Heart right ventricle (tissue), 16 donors: ENCODE measurements around the gene MBD3L5. TPM values are rescaled to one million over a fixed set of nuclear protein-coding genes. Genes with fewer than 3 reads are reported as not detected.

Source experiments
- ATAC-seq, 8 donors: fragments of 200-7000 bp; cut with Tn5 transposase; one replicate each; pipeline ENCODE4 v1.9.1; 2020; ENCODE audit warnings: mild to moderate bottlenecking in 8 of 8, moderate library complexity in 8 of 8, moderate number of reproducible peaks in 1 of 8
- DNase-seq, 2 donors: peaks; one replicate each; pipeline ENCODE4 v3.0.0-alpha.2; 2020
- H3K27ac ChIP-seq, 10 donors: fragments of 200-600 bp; sonication (generic) in 2 of 10; one replicate each; pipeline versions ENCODE4 v1.5.0 to v1.8.0; 2020 to 2022; ENCODE audit warnings: mild to moderate bottlenecking in 3 of 10
- H3K27me3 ChIP-seq, 7 donors: fragments of 200-600 bp; one replicate each; pipeline ENCODE4 v1.8.0; 2021 to 2022; ENCODE audit warnings: mild to moderate bottlenecking in 2 of 7
- H3K36me3 ChIP-seq, 9 donors: fragments of 200-600 bp; sonication (generic) in 1 of 9; one replicate each; pipeline versions ENCODE4 v1.5.0 to v1.8.0; 2020 to 2022; ENCODE audit warnings: mild to moderate bottlenecking in 2 of 9
- H3K4me1 ChIP-seq, 9 donors: fragments of 200-600 bp; sonication (generic) in 1 of 9; one replicate each; pipeline versions ENCODE4 v1.5.0 to v1.8.0; 2020 to 2022; ENCODE audit warnings: mild to moderate bottlenecking in 4 of 9
- H3K4me3 ChIP-seq, 10 donors: fragments of 200-600 bp; sonication (generic) in 2 of 10; one replicate each; pipeline versions ENCODE4 v1.5.0 to v1.8.0; 2020 to 2022; ENCODE audit warnings: mild to moderate bottlenecking in 7 of 10, moderate library complexity in 2 of 10
- H3K9me3 ChIP-seq, 11 donors: fragments of 200-600 bp in 10 of 11; sonication (generic) in 2 of 11; one replicate each; pipeline versions ENCODE4 v1.5.0 to v1.8.0; 2013 to 2022; ENCODE audit warnings: mild to moderate bottlenecking in 2 of 11, control low read depth in 1 of 11, moderate library complexity in 1 of 11
- WGBS, 2 donors: extraction: QIAGEN DNeasy Blood & Tissue Kit; methylation state at CpG; one replicate each; pipeline ENCODE4 v1.1.7; 2013; ENCODE audit warnings: inconsistent platforms in 1 of 2; 5-methylcytosine and 5-hydroxymethylcytosine counted together
- intact Hi-C, 10 donors: fragments of 100-400 bp; cut with DNase I; formaldehyde crosslinking; loops; one replicate each; pipeline versions ENCODE4 v1.11.1 to v1.14.2; 2022
- polyA plus RNA-seq, 2 donors: library from polyadenylated mRNA; stranded (reverse); fragments of 200-250 nt; gene quantifications; one replicate each; pipeline ENCODE4 v1.2.3, GENCODE V29; 2013
- total RNA-seq, 10 donors: library from RNA; stranded (reverse); fragmentation: NEBNext Ultra II Directional in 3 of 10; extraction: Animal tissue kit (Norgen Biotek cat#: 25700) in 3 of 10; gene quantifications; one replicate each; pipeline versions ENCODE4 v1.2.1 to v1.2.4, GENCODE V29; 2021 to 2023
- TF ChIP-seq, protein P1 (sequence below), 9 donors: fragments of 200-600 bp; sonication (generic) in 2 of 9; IDR thresholded peaks; one replicate each; pipeline versions ENCODE4 v1.5.0 to v1.8.0; 2021 to 2022; ENCODE audit warnings: antibody characterized with exemption in 9 of 9, mild to moderate bottlenecking in 5 of 9, moderate library complexity in 1 of 9
- donor health status: Arrhythmogenic right ventricular cardiomyopathy.
- donor health status: ischemic (EF 13 %, LVEDD 7.1; RV severe dilation, severe dysfunction).
- donor health status: healthy with polysubstance abuse.
- donor health status: DM: no; HTN: yes; CAD: no.
- donor health status: DM: no; HTN: no; CAD: no.
- donor health status: ischemic (EF 25% LVEDD 6.9; RV normal size, moderate dysfunction).
- donor health status: ischemic (EF 25% LVEDD 5.7; RV mildly dilated, moderate dysfunction).
- donor health status: healthy.
- donor health status: DM: yes; HTN: yes; CAD: no.
- donor health status: Ischemic cardiomyopathy.
- donor health status: ischemic (EF 35%, LVEDD 5.7; RV mildly dilated, moderate dysfunction).
- donor health status: nonischemic (EF 11% LVEDD 7.7; RV severe dilation, severe dysfunction).
- donor health status: DM: yes; HTN: yes; CAD: no.
- donor health status: PGD.
- donor health status: ischemic (EF 29% LVEDD 5.4; RV normal size, mild dysfunction).
- donor health status: nonischemic (EF 23%, LVEDD 6.1; RV moderate dilation, normal function).

The MBD3L5 gene
- total and polyA plus RNA-seq, 12 donors = not detected

DNA sequence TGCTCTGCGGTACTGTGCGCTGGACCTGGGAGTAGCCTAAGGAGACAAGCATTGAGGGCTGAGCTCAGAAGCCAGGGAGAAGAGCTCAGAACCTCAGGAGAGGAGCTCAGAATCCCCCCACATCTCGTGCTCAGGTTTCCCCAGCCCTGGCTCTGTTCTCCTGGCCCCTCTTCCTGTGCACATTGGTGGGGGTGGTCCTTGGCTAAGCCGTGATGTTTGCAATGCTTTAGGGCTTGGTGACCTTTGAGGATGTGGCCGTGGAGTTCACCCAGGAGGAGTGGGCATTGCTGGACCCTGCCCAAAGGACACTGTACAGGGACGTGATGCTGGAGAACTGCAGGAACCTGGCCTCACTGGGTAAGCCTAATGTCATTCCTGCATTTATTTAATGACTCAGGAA lies 45.8 kb downstream of the MBD3L5 start:
- peaks cover 7 to 64% (median 48%) of the 10 kb centered on the region in 11 donors for H3K9me3 ChIP-seq
- intact Hi-C loops = no loop called here
- peaks cover 27 to 100% (median 95%) of the 10 kb centered on the region in 9 donors for H3K36me3 ChIP-seq

GRCh38 chr19:7078008-7078407 lies 47.6 kb downstream of the MBD3L5 start:
- H3K27me3 ChIP-seq = no peaks in the 10 kb centered on the region
- H3K27ac ChIP-seq = no peak overlapping the region
- peaks cover 37 to 100% (median 96%) of the 10 kb centered on the region in 9 donors for H3K36me3 ChIP-seq
- WGBS, 2 donors = 97 to 99% methylated on average over 2 of the region's 2 CpGs
- no peaks in the 10 kb centered on the region for H3K4me1 ChIP-seq
- no peak for ATAC-seq
- intact Hi-C loops = no loop called here
- H3K4me3 ChIP-seq = no peak overlapping the region
- TF ChIP-seq, protein P1, sequence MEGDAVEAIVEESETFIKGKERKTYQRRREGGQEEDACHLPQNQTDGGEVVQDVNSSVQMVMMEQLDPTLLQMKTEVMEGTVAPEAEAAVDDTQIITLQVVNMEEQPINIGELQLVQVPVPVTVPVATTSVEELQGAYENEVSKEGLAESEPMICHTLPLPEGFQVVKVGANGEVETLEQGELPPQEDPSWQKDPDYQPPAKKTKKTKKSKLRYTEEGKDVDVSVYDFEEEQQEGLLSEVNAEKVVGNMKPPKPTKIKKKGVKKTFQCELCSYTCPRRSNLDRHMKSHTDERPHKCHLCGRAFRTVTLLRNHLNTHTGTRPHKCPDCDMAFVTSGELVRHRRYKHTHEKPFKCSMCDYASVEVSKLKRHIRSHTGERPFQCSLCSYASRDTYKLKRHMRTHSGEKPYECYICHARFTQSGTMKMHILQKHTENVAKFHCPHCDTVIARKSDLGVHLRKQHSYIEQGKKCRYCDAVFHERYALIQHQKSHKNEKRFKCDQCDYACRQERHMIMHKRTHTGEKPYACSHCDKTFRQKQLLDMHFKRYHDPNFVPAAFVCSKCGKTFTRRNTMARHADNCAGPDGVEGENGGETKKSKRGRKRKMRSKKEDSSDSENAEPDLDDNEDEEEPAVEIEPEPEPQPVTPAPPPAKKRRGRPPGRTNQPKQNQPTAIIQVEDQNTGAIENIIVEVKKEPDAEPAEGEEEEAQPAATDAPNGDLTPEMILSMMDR (IDR thresholded peaks at IDR 0.05) = no peak
- DNase-seq = no peak
- peaks cover 15 to 83% (median 67%) of the 10 kb centered on the region in 11 donors for H3K9me3 ChIP-seq

More for the DNA sequence above, 45.8 kb downstream of the MBD3L5 start:
- H3K4me1 ChIP-seq = peaks cover 0 to 2% (median 0%) of the 10 kb centered on the region in 9 donors
- H3K4me3 ChIP-seq = no peak overlapping the region
- H3K27ac ChIP-seq = no peak overlapping the region
- 97% methylated on average over 6 of the region's 6 CpGs for WGBS, 2 donors
- TF ChIP-seq, protein P1 (IDR thresholded peaks at IDR 0.05) = no peak
- ATAC-seq (no peak), DNase-seq (no peak)
- no peaks in the 10 kb centered on the region for H3K27me3 ChIP-seq

Other genes starting within 250 kb of the MBD3L5 start
- gene ADGRE1, start 143.0 kb upstream of the MBD3L5 start, total RNA-seq = 1 to 10 TPM in 1 of 10 donors, under 1 TPM in 7, not detected in 2; 0.10 to 4.8 (median 0.23) TPM
- under 1 TPM in 1 of 2 donors, not detected in 1; 0.09 TPM for gene ADGRE1, start 143.0 kb upstream of the MBD3L5 start, polyA plus RNA-seq
- not detected for gene MBD3L2B, start 9.1 kb upstream of the MBD3L5 start, total RNA-seq
- not detected for gene MBD3L2B, start 9.1 kb upstream of the MBD3L5 start, polyA plus RNA-seq
- gene MBD3L4, start 9.6 kb downstream of the MBD3L5 start, total RNA-seq = not detected
- not detected for gene MBD3L4, start 9.6 kb downstream of the MBD3L5 start, polyA plus RNA-seq
- not detected for gene MBD3L2, start 18.7 kb downstream of the MBD3L5 start, total RNA-seq
- not detected for gene MBD3L2, start 18.7 kb downstream of the MBD3L5 start, polyA plus RNA-seq
- gene MBD3L3, start 28.1 kb downstream of the MBD3L5 start, total RNA-seq = not detected
- not detected for gene MBD3L3, start 28.1 kb downstream of the MBD3L5 start, polyA plus RNA-seq
- 1 to 10 TPM; 3.4 to 5.8 (median 4.2) TPM for gene ZNF557, start 39.1 kb downstream of the MBD3L5 start, total RNA-seq
- gene ZNF557, start 39.1 kb downstream of the MBD3L5 start, polyA plus RNA-seq = 1 to 10 TPM; 1.1 to 2.5 TPM